HG03108 (cell line): ENCODE measurements around the gene LYPD5.
"Not testable (repeated sequence)": the region's sequence is repeated elsewhere in the genome, so short reads cannot be mapped to it uniquely, and the experiment has no call there.

Source experiments
- ATAC-seq: cut with Tn5 transposase; IDR thresholded peaks from one replicate; pipeline ENCODE4 v1.9.1; 2021; ENCODE audit warnings: moderate library complexity; ENCODE audit not compliant: unreplicated experiment

LYPD5 gene

DNA sequence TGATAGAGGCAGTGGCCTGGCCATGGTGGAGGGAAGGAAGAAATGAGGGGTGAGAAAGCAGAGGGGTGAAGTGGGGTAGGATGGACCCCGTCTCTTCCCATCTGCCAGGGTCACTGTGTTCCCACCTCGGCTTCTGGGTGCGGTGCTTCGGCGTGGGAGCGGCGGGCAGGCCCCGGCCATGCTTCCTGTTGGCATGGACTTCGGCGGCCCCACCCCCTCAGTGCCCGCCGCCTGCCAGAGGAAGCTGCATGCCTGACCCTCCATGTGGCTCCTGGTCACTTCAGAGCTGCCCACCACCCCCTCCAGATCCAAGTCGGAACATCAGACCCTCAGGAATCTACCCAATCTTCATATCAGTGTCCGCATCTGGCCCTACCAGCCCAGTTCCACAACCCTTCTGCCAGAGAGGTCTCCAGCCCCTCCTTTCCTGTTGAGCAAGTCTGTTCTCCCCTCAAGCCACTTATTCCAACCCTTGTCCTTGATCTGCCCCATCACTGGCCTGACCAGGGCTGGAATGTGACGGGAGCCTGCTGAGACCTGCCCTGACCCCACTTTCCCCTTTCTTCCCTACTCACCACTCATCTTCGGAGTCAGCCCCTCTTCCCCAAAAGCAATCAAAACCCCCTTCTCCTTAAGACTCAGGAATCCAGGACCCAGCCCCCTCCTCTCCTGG lies 23.0 kb downstream of the LYPD5 start:
- ATAC-seq, result no peak

DNA sequence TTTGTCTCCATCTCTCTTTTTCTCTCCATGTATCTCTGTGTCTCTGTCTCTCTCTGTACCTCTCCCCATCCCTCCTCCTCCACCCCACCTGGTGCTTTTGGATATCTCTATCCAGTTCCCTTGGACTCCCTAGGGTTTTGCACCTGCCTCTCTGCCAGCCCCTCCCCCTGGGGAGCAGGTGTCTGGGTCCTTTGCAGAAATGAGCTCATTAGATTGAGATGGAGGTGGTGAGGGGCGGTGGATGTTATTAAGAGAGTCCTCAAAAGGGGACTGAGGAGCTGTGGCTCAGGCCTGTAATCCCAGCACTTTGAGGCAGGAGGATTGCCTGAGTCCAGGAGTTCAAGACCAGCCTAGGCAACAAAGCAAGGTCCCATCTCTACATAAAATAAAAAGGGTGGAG lies 23.6 kb downstream of the LYPD5 start:
- ATAC-seq, result no peak

DNA sequence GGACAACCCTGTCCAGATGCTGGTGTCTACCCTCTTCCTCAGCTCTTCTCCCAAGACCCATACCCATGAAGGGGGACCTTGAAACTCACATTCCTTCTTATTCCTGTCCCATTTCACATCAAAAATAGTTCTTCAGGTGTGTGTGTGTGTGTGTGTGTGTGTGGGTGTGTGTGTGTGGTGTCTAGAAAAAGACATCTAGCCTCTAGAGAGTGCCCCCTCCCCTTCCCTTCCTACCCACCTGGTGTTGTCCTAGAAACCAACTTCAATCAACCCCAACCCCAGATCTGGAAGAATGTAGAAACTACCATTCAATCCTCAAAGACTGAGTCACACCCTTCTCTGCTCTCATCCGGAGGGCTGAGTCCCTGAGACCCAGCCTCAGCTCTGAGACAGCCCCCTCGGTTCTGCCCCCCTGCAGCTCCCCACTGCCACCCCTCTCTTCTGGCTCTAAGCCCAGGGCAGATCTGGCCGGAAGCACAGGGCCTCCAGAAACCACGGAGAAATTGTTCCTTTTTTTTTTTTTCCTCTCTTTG lies 25.0 kb downstream of the LYPD5 start:
- ATAC-seq, result no peak

DNA sequence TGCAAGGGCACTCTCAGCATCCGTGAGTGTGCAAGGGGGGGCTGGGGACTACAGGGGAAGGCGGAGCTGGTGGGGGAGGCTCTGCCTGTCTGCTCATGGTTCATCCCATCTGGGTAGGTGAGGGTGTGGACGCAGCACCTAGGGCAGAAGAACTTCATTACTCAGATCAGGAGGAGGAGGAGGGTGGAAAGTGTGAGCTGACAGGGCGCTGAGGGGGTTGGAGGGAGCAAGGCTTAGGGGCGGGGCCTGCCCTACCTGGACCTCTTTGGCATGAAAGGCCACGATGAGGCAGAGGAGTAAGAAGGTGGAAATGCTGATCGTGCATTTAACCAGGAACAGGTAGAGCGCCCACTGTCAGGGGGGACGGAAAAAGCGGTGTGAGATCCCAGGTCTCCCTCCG lies 26.0 kb downstream of the LYPD5 start:
- no peak for ATAC-seq

DNA sequence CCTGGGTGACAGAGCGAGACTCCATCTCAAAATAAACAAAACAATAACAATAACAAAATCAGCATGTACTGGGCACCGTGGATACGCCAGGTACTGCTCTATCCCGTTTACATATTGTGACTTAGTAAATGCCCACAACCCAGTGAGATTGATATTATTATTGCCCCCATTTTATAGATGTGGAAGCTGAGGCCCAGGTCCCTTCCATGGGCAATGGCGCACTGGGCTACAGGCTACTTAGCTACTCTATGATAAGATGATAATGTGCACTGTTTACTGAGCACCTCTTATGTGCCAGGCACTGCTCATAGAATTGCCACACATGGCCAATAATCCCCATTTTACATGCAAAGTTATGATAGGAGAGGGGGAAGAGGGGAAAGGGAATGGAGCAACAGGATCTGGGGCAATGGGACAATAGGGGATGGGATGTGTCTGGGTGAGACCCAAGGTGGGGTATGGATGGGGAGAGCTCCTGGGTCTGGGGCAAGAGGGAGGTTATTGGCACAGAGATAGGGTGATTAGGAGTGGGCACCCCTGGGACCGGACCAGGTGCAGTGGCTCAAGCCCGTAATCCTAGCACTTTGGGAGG lies 26.9 kb downstream of the LYPD5 start:
- ATAC-seq, result no peak

DNA sequence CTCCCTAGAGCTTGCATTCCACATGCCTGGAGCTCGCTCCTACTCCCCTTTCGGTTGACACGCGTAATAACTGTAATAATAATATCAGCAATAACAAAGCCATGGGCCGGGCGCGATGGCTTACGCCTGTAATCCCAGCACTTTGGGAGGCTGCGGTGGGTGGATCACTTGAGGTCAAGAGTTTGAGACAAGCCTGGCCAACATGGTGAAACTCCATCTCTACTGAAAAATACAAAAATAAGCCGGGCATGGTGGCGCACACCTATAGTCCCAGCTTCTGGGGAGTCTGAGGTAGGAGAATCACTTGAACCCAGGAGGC lies 27.3 kb downstream of the LYPD5 start:
- not testable (repeated sequence) for ATAC-seq

DNA sequence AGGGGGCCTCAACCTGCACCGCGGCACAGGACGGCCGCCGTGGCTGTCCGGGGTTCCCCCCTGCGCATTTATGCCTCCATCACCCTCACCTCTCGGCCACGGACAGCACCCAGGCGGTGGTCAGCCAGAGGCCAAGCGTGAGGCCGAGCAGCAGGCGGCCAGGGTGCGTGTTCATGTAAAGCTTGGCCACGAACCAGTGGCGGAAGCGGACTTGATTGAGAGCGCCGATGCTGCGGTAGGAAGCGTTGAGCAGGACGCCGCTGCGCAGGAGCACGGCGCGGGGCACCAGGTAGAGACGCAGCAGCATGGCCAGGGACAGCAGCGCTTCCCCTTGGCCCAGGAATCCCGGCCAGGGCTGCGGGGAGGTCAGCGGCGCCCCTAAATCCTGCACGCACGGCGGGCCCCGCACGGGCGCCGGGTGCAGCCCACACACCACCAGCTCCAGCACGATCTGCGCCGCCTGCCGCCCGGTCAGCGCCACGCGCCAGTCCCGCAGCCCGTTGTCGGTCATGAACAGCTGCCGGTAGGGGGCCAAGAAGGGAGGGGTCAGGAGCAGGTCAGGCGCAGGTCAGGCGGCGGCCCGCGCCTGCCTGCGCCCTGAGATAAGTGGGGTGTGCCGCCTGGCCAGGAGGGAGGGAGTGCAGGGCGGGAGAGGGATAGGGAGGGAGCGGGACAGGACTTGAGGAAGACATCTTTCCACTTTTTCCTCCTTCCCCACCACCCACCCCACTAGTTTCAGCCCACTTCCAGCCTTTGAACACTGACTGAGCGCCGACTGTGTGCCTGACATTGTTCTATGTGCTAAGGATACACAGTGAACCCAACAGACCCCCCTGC lies 27.9 kb downstream of the LYPD5 start:
- ATAC-seq, result no peak

DNA sequence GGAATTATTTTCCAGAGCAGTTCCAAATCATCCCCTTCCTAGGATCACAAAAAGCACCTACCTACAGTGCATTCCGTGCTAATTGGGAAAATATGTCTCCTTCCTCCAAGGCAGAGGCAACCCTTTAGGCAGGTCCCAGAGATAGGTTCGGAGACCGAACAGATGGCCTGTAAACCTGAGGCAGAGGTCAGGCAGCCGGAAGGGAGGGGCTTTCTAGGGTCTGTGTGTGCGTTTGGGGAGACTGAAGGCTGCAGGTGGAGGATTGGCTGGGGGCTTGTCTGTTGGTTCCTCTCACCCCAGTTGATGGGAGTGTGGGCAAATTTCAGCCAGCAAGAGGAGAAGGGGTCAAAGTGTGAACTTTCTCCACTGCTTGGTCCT lies 28.5 kb downstream of the LYPD5 start:
- ATAC-seq, result no peak

DNA sequence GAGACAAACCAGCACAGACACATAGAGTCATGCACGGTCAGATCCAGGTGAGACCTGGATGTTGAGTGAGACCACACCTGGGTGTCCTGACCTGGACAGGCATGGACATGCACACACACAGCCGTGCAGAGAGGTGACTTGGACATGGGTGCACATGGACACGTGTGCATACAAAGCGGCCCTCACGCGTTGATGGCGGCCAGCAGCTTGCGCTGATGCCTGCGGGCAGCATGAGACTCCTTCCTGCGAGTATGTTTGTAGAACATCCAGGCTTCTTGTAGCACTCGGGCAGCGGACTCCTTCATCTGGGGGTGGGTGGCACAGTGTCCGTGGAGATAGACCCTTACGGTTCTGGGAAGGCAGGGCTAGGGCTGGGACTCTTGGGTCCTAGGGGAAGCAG lies 33.0 kb downstream of the LYPD5 start:
- ATAC-seq, result no peak

DNA sequence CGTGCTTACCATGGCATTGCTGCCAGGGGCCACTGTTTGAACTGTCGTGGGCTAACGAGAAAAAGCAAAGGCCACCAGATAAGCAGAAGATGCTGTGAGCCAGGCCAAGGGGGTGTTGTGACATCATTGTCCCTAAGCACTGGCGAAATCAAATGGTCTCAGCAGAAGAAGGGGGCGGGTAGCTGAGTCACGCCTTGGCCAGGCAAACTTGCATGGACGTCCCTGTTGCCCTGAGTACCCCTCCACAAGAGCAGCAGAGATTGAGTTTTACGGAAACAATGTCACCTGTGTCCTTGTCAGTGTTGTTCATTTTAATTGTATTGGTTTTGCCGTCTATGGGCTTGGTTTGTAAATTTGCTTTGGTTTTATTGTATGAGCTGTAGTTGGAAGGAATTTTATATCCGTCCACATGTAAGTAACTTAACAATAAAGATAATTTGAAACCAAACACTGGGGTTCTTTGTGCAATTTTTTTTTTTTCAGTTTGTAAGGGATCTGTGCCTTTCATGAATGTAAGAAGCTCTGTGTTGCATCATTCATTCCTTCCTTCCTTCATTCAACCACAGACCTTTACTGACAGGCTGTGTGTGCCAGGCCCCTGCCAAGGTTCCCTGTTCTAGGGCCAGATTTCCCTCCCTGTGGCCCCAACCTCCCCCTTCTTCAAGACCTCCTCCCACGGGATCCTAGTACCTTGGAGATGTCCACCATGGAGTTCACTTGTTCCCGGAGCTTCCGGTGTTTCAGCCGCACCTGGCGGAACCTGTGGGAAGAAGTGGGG lies 33.8 kb downstream of the LYPD5 start:
- ATAC-seq, result no peak

DNA sequence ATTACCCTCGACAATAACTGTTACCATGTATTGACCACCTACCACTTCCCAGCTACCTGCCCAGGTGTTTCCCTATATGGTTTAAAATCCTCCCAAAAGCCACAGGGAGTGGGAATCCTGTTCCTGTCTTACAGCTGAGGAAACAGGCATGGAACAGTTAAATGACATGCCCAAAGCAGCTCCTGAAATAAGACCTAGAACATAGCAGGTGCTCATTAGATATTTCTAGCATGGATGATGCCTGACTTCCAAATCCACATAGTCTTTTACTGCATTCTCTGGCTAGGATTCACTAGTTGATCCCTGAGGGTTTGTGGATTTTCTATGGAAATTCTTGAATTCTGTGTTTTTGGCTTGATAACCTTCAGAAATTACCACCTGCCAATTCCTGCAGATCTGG lies 34.4 kb downstream of the LYPD5 start:
- no peak for ATAC-seq

DNA sequence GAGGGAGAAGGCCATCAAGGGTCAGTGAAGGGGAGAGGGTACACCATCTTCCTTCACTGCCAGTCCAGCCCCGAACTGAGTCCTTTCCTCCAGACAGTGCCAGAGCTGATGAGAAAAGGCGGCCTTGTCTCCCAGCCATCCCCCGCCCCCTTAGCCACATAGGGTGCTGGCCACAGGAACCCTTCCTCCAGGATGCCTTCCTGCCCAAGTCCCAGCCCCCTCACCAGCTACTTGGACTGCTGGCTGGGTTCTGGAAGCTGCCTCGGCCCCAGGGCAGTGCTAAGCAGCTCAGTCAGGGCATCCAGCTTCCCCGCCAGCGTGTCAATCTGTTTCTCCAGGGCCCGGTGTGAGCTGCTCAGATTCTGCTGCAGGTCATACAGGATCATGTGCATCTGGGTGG lies 34.9 kb downstream of the LYPD5 start:
- ATAC-seq, result no peak

DNA sequence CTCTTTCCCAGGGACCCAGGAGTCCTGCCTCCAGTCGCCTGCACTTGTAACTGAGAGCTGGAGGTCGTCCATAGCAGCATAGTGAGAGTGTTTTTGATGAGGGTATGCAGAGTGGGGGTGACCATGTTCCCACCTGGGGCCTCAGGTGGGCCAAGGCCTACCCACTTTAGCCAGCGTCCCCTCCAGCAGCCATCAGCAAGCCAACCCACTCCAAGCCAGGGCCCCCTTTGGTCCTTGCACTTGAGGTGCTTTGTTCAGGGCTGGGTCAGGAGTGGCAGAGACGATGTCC lies 35.5 kb downstream of the LYPD5 start:
- no peak for ATAC-seq

DNA sequence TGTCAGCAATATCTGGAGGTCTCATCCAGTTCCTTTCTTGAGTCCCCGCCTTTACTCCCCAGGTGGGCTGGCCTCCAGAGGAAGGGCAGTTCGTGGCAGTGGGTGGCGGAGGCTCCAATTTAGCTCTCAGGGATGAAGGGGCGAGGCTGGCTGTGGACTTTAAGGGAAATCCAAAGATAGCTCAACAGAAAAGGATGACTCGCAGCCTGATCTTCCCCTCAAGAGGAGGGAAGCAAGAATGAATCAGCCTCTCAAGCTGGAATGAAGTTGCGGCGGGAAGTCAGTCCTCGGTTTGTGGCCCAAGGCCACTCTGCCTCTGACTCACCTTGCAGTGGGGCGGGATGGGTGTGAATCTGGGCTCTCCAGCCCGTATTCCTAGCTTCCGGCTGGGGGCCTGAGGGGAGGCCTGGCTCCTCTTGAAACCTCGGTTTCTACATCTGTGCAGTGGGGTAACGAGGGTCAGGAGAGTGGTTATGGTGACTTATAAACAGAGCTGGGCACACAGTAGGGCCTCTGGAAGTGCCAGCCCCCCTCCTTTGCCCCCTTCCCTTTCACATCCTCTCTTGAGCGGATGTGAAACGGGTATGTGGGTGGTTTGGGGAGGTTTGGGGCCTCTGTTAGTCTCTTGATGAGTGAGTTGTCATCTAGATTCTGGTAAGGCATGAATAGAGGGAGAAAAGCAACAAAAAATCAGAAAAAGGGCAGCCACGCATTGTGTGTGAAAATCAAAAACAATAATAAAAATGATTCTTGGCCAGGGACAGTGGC lies 37.0 kb downstream of the LYPD5 start:
- peak; percentile 67 for ATAC-seq

DNA sequence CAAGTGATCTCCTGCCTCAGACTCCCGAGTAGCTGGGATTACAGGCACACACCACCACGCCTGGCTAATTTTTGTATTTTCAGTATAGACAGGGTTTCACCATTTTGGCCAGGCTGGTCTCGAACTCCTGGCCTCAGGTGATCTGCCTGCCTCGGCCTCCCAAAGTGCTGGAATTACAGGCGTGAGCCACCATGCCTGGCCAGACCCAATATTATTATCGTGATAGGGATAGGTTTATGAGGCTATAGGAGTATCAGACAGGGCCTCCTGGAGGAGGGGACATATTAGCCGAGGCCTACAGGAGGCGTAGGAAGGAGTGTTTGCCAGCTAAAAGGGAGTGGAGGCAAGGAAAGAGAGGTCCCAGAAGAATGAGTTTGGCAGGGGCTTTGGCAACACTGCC lies 37.6 kb downstream of the LYPD5 start:
- not testable (repeated sequence) for ATAC-seq

DNA sequence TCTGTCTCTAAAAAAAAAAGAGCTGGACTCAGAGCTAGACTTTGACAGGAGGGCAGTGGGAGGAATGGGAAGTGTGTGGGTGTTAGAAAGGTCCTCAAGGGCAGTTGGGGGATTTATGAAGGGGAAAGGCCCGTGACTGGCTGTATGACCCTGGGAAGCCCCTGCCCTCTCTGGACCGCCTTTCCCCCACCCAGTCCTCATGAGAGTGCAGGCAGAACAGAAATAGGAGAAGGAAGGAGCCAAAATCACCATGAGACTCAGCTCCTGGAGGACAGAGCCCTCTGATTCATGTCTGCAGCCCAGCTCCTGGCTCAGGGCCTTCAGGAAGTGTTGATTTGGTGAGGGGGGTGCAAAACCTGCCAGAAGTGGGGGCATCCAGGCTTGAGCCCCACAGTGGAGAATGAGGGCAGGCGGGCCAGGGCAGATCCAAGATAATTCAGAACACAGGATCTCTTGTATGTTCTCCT lies 38.7 kb downstream of the LYPD5 start:
- no peak for ATAC-seq

DNA sequence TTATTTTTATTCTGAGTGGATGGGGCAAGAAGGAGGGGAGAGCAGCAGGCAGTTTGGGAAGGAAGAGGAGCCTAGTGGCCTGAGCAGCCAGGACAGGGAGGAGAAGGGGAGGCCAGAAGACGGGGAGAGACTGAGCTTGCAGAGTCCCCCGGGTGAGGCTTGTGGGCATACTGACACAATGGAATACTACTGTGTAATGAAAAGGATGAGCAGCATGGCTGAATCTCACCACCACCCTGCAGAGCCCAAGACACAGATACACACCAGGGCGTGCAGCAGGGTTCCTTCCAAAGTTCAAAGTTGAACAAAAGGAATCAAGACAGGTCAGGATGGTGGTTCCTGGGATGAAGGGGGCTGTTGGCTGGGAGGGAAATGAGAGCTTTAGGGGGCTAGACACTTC lies 39.4 kb downstream of the LYPD5 start:
- no peak for ATAC-seq

DNA sequence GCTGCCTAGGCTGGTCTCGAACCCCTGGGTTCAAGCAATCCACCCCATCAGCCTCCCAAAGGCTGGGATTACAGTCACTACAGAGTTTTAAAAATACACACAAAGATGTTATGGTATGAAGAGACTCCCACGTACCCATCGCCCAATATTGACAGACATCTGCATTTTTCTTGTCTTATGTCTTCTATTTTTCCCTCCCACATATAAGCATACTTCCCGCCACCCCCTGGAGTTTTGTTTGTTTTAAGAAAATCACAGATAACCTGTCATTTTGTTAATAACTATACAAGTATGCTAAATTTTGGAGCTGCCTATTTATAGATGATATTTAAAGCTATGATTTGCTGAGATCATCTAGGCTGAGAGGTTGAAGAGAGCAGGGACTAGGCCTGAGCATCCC lies 41.3 kb downstream of the LYPD5 start:
- ATAC-seq, result no peak

DNA sequence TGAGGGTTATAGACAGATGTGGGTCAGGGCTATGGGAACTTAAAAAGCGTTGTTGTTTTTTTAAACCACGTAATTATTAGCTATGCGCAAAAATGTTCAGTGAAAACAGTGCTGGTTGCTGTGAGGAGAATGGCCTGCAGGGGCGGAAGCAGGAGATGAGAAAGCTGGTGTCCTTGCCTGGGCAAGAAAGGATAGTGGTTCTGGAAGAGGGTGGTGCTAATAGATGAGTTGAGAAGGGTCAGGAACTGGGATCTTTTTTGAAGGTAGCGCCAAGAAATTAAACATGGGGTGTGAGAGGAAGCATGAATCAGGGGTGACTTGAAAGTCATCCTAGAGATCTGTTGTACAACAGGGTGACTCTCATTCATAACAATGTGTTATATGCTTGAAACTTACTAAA lies 42.7 kb downstream of the LYPD5 start:
- no peak for ATAC-seq

DNA sequence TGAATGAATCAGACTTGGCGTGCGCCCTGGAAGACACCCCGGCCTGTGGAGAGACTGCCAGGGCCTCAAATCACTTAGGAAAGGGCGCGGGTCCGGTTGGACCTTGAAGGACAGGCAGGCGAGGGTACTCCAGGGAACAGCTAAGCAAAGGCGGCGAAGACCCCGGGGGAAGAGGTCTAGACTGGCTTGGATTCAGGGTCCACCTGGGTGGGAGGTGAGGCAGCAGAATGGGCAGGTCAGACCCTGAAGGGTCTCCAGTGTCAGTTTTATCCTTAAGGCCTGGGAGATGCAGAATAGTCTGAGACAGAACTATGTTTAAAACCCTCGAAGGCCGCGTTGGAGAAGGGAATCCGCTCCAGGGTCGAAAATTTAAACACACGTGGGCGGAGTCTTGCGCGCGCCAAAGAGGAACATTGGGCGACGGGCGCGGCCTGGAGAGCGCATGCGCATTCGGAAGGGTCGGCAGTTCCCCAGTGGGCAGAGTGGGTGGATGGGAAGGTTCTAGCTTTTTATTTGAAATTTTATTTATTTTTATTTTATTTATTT lies 46.9 kb downstream of the LYPD5 start:
- peak; percentile 19 for ATAC-seq
